Measurements from ENCODE around the gene DNAJC8.

DNAJC8 gene

GRCh38 chr1:28171246-28171645, 61.6 kb downstream of the DNAJC8 start:
- no peak for DNase-seq (ENCODE audit: low spot score)

- DNase-seq (ENCODE audit: low spot score) = no peak
These were observed 62.7 kb downstream of the DNAJC8 start for GRCh38 chr1:28170001-28170596.

- DNase-seq (ENCODE audit: low spot score) = peak; percentile 8
These were observed 69.2 kb downstream of the DNAJC8 start for GRCh38 chr1:28163496-28164161.

- no peak for DNase-seq (ENCODE audit: low spot score)
These were observed 70.7 kb downstream of the DNAJC8 start for GRCh38 chr1:28162151-28162550.

- DNase-seq (ENCODE audit: low spot score) = no peak
These were observed 71.1 kb downstream of the DNAJC8 start for GRCh38 chr1:28161751-28162150.

- no peak for DNase-seq (ENCODE audit: low spot score)
These were observed 72.0 kb downstream of the DNAJC8 start for GRCh38 chr1:28160782-28161266.

- no peak for DNase-seq (ENCODE audit: low spot score)
These were observed 73.1 kb downstream of the DNAJC8 start for GRCh38 chr1:28159680-28160079.

- no peak for DNase-seq (ENCODE audit: low spot score)
These were observed 73.6 kb downstream of the DNAJC8 start for GRCh38 chr1:28159243-28159642.

- no peak for DNase-seq (ENCODE audit: low spot score)
These were observed 74.9 kb downstream of the DNAJC8 start for GRCh38 chr1:28157894-28158293.

- DNase-seq (ENCODE audit: low spot score) = no peak
These were observed 76.0 kb downstream of the DNAJC8 start for GRCh38 chr1:28156821-28157220.

- DNase-seq (ENCODE audit: low spot score) = no peak
These were observed 77.2 kb downstream of the DNAJC8 start for GRCh38 chr1:28155628-28156027.

GRCh38 chr1:28154078-28154594, 78.7 kb downstream of the DNAJC8 start:
- DNase-seq (ENCODE audit: low spot score) = no peak

Measured in cerebellar cortex (tissue), 1 donor.